GM12865 (cell line): ENCODE results near the gene BTN2A1.

ENCODE experiments used
- DNase-seq: peaks from one replicate; pipeline ENCODE4 v3.0.0; 2010; ENCODE audit warnings: low read depth
- H3K4me3 ChIP-seq: 2 replicates; pipeline ENCODE4 v1.5.1; 2011; ENCODE audit warnings: mild to moderate bottlenecking, low read depth, low read length, control low read depth
- CTCF ChIP-seq: IDR thresholded peaks from 2 replicates; pipeline ENCODE4 v1.5.1; 2011; ENCODE audit warnings: low read length, control low read depth, low read depth, inconsistent platforms; ENCODE audit not compliant: insufficient read depth; ENCODE audit errors: missing control alignments

The BTN2A1 gene

DNA sequence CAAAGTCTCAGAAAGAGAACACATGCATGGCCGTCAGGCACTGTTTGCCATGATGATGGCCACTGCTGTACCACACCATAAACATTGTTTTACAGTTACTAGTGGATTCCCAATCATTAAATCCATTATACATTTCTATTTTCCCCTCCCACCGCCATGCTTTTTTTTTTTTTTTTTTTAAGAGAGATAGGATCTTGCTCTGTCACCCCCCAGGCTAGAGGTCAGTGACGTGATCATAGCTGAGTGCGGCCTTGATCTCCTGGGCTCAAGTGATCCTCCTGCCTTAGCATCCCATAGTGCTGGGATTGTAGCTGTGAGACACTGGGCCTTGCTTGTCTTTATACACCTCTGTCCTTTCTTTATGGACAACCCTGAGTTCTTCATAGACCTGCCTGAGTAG lies 21.7 kb upstream of the BTN2A1 start:
- H3K4me3 ChIP-seq = no peak overlapping the region
- no peak for DNase-seq
- no peak for TF ChIP-seq CTCF

- DNase-seq = no peak
- no peak for TF ChIP-seq CTCF
- no peak overlapping the region for H3K4me3 ChIP-seq
These were observed 20.2 kb upstream of the BTN2A1 start for GRCh38 chr6:26437550-26437949.

DNA sequence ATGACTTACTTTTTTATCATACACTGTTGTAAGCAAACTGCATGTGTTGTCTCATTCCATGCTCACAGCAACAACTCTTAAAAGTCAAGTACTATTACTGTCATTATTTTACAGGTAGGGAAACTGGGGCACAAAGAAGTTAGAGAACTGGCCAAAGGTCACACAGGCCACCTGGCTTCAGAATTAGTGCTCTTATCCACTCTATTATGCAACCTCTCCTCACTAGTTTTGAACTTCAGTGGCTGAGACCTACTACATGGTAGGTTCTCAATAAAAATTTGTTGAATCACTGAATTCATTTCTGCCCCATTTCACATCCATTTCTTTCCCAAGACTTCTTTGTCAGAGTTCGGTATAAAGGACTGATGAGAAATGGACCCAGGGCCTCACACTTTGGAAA lies 19.8 kb upstream of the BTN2A1 start:
- DNase-seq = no peak
- H3K4me3 ChIP-seq = no peak overlapping the region
- no peak for TF ChIP-seq CTCF

GRCh38 chr6:26439151-26440125 lies 18.3 kb upstream of the BTN2A1 start:
- TF ChIP-seq CTCF = no peak
- DNase-seq = no peak
- peak overlapping the region; percentile 94 for H3K4me3 ChIP-seq

- DNase-seq = no peak
- peak overlapping the region; percentile 94 for H3K4me3 ChIP-seq
- TF ChIP-seq CTCF = no peak
These were observed 16.8 kb upstream of the BTN2A1 start for GRCh38 chr6:26440977-26441358.

DNA sequence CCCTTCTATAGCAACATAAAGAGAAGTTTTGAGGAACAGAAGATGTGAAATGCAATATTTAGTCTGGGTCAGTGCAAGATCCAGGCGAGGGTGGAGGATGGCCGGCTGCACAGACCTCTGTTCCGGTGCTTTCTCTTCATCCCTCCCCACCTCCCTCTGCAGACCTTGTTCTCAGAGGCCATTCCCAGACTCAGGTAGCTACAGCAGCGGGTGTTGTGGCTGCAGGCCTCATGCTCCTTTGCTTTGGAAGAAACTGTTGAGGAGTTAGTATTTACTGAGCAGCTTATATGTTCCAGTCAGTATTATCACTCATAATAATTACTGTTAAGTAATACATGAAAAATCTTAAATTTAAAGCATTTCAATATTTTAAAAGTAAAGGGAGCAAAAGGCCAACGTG lies 15.8 kb upstream of the BTN2A1 start:
- no peak for TF ChIP-seq CTCF

More for the DNA sequence above, 15.8 kb upstream of the BTN2A1 start:
- DNase-seq = no peak
- H3K4me3 ChIP-seq = peak overlapping the region; percentile 94
